DMS114 treated with DMSO at 0.1 percent for 48 hours (cell line): ENCODE results near the gene RHBDD1.
"Not testable (repeated sequence)": the region's sequence is repeated elsewhere in the genome, so short reads cannot be mapped to it uniquely, and the experiment has no call there.

Experiments used
- DNase-seq: peaks from one replicate; lab custom pipeline; 2025; ENCODE audit not compliant: unreplicated experiment; lab: John Stamatoyannopoulos, UW

Gene RHBDD1

DNA sequence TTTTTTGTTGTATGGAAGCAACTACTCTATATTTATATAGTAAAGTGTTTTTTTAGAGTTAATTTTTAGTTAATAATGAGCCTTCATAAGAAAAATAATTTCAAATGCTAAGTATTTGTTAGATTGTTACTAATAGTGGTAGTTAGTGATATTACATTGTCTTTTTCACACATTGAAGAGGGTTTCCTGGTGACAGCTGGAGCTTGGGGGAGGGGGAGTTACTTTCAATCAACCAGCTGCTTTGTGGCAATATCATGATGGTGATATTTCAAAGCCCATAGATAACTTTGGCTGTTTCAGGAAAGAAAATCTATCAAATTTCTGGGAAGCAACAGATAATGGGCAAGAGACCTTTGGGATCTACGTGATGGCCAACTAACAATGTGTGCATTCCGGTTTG, 4.1 kb downstream of the RHBDD1 start:
- DNase-seq: no peak

DNA sequence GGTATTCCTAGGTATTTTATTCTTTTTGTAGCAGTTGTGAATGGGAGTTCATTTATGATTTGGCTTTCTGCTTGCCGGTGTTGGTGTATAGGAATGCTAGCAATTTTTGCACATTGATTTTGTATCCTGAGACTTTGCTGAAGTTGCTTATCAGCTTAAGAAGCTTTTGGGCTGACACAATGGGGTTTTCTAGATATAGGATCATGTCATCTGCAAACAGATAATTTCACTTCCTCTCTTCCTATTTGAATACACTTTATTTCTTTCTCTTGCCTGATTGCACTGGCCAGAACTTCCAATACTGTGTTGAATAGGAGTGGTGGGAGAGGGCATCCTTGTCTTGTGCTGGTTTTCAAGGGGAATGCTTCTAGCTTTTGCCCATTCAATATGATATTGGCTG, 7.1 kb downstream of the RHBDD1 start:
- not testable (repeated sequence) for DNase-seq

GRCh38 chr2:226845386-226846116, 9.7 kb downstream of the RHBDD1 start:
- DNase-seq: no peak

DNA sequence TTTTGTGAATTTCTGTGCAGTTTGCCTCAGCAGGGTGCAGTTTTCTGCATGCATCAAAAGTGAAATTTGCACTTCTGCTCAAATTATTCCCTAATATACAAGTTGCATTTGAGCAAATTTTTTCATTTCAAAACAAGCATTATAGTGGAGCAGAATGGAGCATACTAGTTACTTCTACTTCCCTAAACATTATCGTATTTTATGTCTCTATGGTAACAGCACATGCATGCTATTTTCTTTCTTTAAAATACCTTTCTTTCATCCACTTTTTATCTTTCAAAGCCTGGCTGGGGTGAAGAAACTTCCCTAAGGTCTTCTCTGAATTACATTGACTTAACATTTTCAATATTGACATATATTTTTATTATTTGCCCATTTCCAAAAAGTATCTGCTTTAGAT, 11.2 kb downstream of the RHBDD1 start:
- DNase-seq: no peak

GRCh38 chr2:226847511-226847910, 11.7 kb downstream of the RHBDD1 start:
- no peak for DNase-seq

- no peak for DNase-seq
Measured at GRCh38 chr2:226849349-226849748, 13.5 kb downstream of the RHBDD1 start.

- DNase-seq: no peak
Measured at GRCh38 chr2:226850024-226850423, 14.2 kb downstream of the RHBDD1 start.

DNA sequence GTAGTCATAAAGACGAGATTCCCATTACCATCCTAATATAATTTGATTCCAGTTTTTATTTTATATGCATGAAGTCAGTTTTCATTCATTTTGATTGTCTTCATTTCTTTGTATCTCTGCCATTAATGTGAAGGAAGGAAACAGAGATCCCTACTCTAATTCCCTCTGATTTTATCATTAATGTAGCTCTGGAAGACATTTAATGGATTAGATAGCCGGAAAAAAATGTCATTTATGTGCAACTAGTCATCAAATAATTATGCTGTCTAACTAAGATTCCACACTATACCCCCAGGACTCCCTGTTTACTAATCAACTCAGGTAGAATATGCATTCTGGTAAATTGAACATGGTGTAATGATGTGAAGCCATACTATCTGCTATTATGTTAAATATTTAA, 19.9 kb downstream of the RHBDD1 start:
- DNase-seq: no peak

- no peak for DNase-seq
Measured at GRCh38 chr2:226860087-226860486, 24.2 kb downstream of the RHBDD1 start.

GRCh38 chr2:226862623-226863022, 26.8 kb downstream of the RHBDD1 start:
- DNase-seq: no peak

DNA sequence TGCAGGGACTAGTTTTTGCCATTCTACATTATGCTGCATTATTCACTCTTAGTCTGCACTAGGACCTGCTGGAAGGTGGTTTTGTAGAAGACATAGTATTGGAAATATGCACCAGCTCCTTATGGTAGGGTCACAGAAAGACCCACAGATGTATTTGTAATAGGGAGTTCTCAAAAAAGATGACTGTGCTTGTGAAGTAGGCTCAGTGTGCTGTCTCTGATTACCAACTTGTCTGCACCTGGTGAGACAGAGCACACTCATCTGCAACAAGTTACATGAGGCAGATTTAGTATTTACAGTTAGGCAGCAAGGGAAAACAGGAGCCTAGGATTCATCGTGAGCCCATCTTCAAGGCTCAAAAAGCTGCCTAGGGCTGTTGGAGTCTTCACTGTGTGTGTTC, 29.4 kb downstream of the RHBDD1 start:
- no peak for DNase-seq

DNA sequence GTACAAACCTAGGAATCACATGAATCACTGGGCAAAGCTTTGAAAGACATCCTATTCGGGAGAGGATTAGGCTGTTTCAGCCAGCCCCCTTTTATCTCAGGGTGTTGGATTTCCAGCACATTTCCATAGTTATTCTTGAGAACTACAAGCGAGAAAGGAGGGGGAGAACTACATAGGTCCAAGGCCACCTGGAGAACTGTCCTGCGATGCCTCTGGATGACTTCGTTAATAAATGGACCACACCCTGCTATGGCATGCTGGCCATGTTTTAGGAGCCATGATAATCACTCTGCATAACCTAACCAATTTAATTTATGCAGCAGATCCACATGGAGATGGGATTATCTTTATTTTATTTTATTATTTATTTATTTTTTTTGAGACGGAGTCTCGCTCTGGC, 29.9 kb downstream of the RHBDD1 start:
- DNase-seq: no peak

GRCh38 chr2:226868331-226869162, 32.7 kb downstream of the RHBDD1 start:
- no peak for DNase-seq

DNA sequence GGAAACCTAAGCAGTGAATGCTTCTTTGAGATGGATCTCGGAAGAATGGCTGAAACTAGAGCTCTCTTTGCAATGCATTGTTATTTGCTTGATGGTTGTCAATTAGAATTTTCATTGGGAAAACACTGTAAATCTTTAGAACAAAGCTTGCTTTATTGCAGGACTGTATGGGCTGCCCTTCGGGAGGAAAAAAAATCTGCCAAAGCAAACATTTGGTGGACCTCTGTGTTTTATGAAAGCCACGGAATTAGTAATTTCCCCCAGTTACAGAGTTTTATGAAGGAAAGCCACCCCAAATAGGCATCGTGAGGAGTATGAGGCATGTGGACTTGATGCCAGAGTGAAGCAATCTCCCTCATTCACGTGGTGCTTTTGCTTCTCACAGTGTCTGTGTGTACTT, 33.5 kb downstream of the RHBDD1 start:
- no peak for DNase-seq

DNA sequence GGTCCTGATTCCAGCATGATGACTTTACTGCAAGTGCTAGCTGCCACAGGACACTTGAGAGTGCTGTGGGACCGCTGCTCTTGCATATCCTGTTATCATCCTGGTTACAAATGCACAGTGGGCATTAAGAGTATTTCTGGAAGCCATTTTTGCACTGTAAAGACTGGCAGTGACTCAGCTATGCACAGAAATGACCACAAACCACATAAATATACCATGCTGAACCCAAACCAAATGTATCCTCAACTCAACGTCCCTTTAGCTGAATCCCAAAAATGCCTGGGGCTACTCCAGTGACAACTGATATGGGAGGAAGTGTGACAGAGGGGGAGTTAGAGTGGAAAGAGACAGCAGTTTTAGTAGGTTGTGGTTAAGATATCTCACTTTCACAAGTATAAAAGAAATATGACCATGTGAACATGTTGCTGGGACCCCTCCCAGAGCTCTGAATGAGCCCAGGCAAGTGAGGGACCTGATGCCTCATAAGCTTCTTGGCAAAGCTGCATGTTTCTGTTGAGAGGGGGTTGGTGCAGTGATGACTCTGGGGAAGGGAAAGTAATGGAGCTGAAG, 37.3 kb downstream of the RHBDD1 start:
- DNase-seq: no peak

DNA sequence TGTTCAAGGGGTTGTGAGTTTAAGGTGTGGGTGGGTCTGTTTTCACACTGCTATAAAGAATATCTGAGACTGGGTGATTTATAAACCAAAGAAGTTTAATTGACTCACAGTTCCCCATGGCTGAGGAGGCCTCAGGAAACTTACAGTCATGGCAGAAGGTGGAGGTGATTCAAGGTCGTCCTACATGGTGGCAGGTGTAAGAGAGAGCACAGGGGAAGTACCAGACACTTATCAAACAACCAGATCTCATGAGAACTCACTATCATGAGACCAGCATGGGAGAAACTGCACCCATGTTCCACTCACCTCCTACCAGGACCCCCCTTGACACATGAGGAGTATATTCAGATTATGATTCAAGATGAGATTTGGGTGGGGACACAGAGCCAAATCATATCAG, 38.0 kb downstream of the RHBDD1 start:
- DNase-seq: no peak

DNA sequence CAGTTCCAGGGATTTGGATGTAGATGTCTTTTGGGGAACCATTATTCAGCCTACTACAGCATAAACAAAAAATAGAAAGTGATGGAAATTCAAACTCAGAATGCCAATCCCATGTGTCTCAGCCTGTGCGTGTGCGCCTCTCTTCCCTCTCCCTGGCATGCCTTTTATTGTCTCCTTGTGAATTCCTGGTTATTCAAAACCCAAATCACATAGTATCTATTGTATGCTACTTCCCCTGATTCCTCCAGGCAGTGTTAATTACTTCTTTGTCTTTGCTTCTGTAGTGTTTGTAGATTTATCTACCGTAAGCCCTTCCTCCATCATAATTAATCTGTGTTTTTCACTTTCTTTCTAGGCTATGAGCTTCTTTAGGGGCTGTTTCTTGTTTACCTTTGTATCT, 38.9 kb downstream of the RHBDD1 start:
- no peak for DNase-seq

DNA sequence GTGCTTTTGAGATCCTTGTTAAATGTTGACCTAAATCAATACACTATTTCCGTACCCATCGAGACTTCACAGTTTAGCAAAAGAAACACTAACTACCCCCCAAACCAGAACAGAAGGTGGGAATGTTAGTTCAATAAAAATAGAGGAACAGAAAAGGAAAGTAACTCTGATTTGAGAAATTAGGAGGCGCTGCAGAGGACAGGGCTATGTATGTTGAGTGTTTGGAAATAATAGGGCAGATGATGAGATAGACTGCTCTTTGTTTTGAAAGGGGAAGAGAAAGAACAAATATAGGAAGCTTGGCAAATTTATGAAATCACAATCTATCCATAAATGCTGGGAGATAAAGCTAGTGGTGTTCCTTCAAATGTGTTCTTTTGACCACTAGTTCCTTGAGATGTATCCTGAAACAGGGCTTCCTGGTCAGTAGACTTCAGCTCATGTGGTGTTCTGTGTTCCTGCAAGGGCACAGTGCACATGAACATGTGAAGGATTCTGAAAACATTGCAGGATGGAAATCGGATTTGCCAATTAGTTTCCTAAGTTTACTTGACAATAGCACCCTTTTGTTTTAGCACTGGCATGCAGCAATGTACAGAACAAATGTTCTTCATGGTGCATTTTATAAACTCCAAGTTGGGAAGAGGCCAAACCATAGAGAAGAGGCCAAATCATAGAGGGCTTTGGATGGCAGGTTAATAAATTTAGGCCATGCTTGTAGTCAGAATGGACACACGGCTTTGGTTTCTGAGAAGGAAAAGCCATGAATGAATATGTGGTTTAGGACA, 39.8 kb downstream of the RHBDD1 start:
- no peak for DNase-seq

- DNase-seq: no peak
Measured at GRCh38 chr2:226877491-226877890, 41.6 kb downstream of the RHBDD1 start.

- DNase-seq: no peak
Measured at GRCh38 chr2:226881287-226881686, 45.4 kb downstream of the RHBDD1 start.

DNA sequence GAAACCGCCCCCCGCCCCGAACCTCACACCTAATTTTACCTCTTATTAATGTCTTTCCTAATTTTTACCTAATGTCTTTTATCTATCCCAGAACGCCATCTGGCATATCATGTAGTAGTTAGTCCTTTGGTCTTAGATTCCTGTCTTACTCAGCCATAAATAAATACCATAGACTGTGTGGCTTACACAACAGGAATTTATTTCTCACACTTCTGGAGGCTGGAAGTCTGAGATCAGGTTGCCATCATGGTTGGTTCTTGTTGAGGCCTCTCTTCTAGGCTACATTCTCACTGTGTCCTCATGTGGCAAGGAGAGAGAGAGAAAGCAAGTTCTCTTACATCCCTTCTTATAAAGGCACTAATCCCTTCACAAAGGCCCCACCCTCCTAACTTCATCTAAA, 46.8 kb downstream of the RHBDD1 start:
- no peak for DNase-seq
